ENCODE results near the gene PIEZO2. TPM values are rescaled to one million over a fixed set of nuclear protein-coding genes. Genes with fewer than 3 reads are reported as not detected.
"Not testable (repeated sequence)": the region's sequence is repeated elsewhere in the genome, so short reads cannot be mapped to it uniquely, and the experiment has no call there.

PIEZO2 gene
- total and polyA plus RNA-seq, 9 donors: 19.3 to 55.4 (median 35.3) TPM

DNA sequence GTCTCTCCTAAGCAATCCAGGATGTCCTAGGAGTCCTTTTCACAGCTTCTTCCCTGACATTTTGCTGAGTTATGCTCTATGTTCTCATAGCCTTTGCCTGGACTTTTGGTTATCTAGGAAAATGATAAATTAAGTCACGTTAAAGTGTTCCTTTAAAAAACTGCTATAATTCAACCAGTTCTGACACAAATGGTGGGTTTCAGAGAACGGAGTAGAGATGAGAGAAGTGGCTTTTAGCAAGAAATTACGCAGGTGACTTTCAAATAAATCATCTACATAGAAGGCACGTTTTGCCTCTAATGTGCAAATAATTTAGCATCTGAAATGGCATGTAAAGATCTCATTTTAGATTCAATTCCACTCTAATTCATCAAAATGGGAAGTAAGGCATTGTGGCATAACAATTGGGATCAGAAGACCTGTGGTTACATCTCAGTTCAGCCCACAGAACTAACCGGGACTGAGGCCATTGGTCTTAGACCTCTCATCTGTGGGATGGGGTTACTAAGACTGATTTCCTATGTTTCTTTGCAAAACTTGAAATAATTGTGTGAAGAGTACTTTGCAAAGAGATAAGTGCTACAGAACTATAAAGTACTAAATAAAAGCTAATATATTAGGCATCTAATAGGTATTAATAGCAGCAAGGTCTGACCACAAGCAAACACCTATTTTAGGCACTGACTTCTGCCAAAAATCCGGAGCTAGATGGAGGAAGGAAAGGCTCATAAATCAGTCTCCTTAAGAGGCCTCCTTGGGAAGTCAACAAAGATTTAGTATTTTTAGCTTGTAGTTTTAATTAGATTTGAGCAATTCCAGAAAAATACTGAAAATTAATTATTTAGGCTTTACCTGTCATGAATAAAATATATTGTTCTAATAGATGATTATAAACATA lies 211.4 kb downstream of the PIEZO2 start:
- Histone ChIP-seq H3K36me3 (ENCODE audit: control insufficient read depth, insufficient read depth, low read length) (no peaks in the 10 kb centered on the region), H3K27ac (ENCODE audit: low read length) (no peak overlapping the region), H3K4me1 (ENCODE audit: control insufficient read depth, insufficient read depth, low read length) (peaks cover 6% of the 10 kb centered on the region), H3K9me3 (replicated peaks; ENCODE audit: control insufficient read depth, low read depth, low read length) (no peaks in the 10 kb centered on the region), H3K27me3 (ENCODE audit: control insufficient read depth, insufficient read depth, low read length) (no peaks in the 10 kb centered on the region), H3K4me3 (ENCODE audit: low read length) (no peak overlapping the region)
- WGBS (ENCODE audit: insufficient coverage): 83% methylated on average over 1 of the region's 6 CpGs
- DNase-seq: no peak

DNA sequence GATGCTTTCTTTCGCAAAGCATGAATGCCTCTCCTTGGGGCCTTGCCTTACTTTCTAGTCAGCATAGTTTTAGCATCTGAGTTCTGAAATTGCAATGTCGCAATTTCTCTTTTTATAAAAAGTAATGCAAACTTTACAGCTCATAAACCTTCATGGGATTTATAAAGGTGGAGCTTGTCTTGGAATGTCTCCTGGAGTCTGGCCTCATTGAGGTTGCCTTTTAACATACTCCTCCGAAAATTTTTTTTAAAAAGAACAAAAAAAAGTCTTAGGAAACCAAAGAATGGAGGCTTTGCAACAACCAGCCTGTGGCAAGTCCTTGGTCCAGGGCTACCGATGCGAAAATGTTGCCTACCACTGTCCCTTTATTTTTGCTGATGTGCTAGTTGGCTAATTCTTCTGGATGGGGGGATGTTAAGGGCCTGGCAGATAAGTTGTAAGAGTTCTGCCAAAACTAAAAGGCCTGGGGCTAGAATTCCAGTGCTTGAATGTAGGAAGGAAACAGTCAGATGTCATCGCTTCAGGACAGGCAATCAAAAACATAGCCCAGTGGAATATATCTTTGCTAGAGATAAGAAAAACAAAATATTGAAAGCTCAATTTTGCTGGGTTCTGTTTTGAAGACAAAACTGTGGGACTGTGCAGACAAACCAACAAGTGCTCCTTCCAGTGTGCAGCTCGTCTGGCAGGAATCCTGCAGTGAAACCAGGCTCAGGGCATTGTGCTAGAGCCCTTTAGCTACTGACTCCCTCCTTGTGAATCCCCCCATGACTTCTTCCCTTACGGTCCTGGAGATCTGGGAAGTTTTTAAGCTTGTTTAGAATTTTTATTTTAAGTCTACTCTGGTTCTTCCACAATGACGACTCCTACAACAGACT lies 213.0 kb downstream of the PIEZO2 start:
- Histone ChIP-seq H3K4me1 (ENCODE audit: control insufficient read depth, insufficient read depth, low read length) (peaks cover 6% of the 10 kb centered on the region), H3K4me3 (ENCODE audit: low read length) (no peak overlapping the region), H3K27ac (ENCODE audit: low read length) (peak overlapping the region; percentile 63), H3K9me3 (replicated peaks; ENCODE audit: control insufficient read depth, low read depth, low read length) (no peaks in the 10 kb centered on the region), H3K36me3 (ENCODE audit: control insufficient read depth, insufficient read depth, low read length) (no peaks in the 10 kb centered on the region), H3K27me3 (ENCODE audit: control insufficient read depth, insufficient read depth, low read length) (no peaks in the 10 kb centered on the region)
- DNase-seq: peak; percentile 86
- 25% methylated on average over 4 of the region's 9 CpGs for WGBS (ENCODE audit: insufficient coverage)

GRCh38 chr18:10935588-10935987 lies 213.8 kb downstream of the PIEZO2 start:
- H3K27me3 ChIP-seq (ENCODE audit: control insufficient read depth, insufficient read depth, low read length): no peaks in the 10 kb centered on the region
- no peaks in the 10 kb centered on the region for H3K9me3 ChIP-seq (replicated peaks; ENCODE audit: control insufficient read depth, low read depth, low read length)
- H3K4me1 ChIP-seq (ENCODE audit: control insufficient read depth, insufficient read depth, low read length): peaks cover 6% of the 10 kb centered on the region
- H3K4me3 ChIP-seq (ENCODE audit: low read length): no peak overlapping the region
- H3K27ac ChIP-seq (ENCODE audit: low read length): peak overlapping the region; percentile 63
- WGBS (ENCODE audit: insufficient coverage): 74% methylated on average over 4 of the region's 7 CpGs
- no peaks in the 10 kb centered on the region for H3K36me3 ChIP-seq (ENCODE audit: control insufficient read depth, insufficient read depth, low read length)
- no peak for DNase-seq

GRCh38 chr18:10933648-10934047 lies 215.7 kb downstream of the PIEZO2 start:
- not testable (repeated sequence) for H3K27me3 ChIP-seq (ENCODE audit: control insufficient read depth, insufficient read depth, low read length); H3K27ac ChIP-seq (ENCODE audit: low read length); DNase-seq; H3K9me3 ChIP-seq (replicated peaks; ENCODE audit: control insufficient read depth, low read depth, low read length); H3K36me3 ChIP-seq (ENCODE audit: control insufficient read depth, insufficient read depth, low read length); H3K4me3 ChIP-seq (ENCODE audit: low read length)
- WGBS (ENCODE audit: insufficient coverage): no CpG with 5 or more reads among the region's 3 CpGs
- H3K4me1 ChIP-seq (ENCODE audit: control insufficient read depth, insufficient read depth, low read length): peaks cover 16% of the 10 kb centered on the region

GRCh38 chr18:10930076-10930475 lies 219.3 kb downstream of the PIEZO2 start:
- Histone ChIP-seq H3K27ac (ENCODE audit: low read length) (peak overlapping the region; percentile 93), H3K4me1 (ENCODE audit: control insufficient read depth, insufficient read depth, low read length) (peaks cover 42% of the 10 kb centered on the region), H3K9me3 (replicated peaks; ENCODE audit: control insufficient read depth, low read depth, low read length) (no peaks in the 10 kb centered on the region), H3K4me3 (ENCODE audit: low read length) (no peak overlapping the region), H3K36me3 (ENCODE audit: control insufficient read depth, insufficient read depth, low read length) (no peaks in the 10 kb centered on the region), H3K27me3 (ENCODE audit: control insufficient read depth, insufficient read depth, low read length) (no peaks in the 10 kb centered on the region)
- no peak for DNase-seq
- WGBS (ENCODE audit: insufficient coverage): no CpG with 5 or more reads among the region's 2 CpGs

GRCh38 chr18:10928772-10929373 lies 220.5 kb downstream of the PIEZO2 start:
- peak; percentile 95 for DNase-seq
- no peaks in the 10 kb centered on the region for H3K27me3 ChIP-seq (ENCODE audit: control insufficient read depth, insufficient read depth, low read length)
- H3K4me3 ChIP-seq (ENCODE audit: low read length): no peak overlapping the region
- WGBS (ENCODE audit: insufficient coverage): 16% methylated on average over 3 of the region's 7 CpGs
- H3K36me3 ChIP-seq (ENCODE audit: control insufficient read depth, insufficient read depth, low read length): no peaks in the 10 kb centered on the region
- no peaks in the 10 kb centered on the region for H3K9me3 ChIP-seq (replicated peaks; ENCODE audit: control insufficient read depth, low read depth, low read length)
- H3K4me1 ChIP-seq (ENCODE audit: control insufficient read depth, insufficient read depth, low read length): peaks cover 42% of the 10 kb centered on the region
- peak overlapping the region; percentile 93 for H3K27ac ChIP-seq (ENCODE audit: low read length)

DNA sequence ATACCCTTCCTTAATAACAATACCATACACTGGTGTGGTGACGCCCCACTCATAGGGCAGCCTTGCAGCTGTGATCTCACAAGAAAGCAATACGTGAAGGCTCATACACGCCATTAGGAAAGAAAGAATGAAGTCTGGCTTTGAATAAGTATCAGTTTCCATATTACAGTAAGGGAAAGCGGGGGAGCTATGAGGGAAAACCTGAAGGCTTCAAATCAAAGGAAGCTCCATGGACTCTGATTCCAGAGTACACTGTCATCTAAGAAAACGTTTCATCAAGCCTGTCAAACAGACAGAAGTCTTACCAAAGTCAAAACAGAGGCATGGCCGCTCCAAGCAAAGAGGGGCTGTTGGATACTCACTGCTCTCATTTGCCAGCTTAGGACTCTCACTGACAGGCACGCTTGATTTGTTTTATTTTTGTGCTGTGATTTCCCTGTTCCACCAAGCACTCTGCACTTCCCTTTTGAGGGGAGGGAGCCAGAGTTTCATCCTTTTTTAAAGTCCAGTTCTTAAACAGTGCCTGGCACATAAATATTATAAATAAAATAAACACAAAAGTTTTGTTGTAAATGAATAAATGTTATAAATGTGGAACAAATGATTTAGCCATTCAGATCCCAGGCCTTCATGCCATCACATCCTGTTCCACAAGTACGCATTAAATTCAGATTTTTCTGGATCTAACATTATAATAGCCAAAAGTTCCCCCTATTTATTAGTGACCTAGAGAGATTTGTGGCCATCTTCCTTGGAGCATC lies 221.2 kb downstream of the PIEZO2 start:
- Histone ChIP-seq H3K4me3 (ENCODE audit: low read length) (no peak overlapping the region), H3K4me1 (ENCODE audit: control insufficient read depth, insufficient read depth, low read length) (peaks cover 47% of the 10 kb centered on the region), H3K36me3 (ENCODE audit: control insufficient read depth, insufficient read depth, low read length) (no peaks in the 10 kb centered on the region), H3K9me3 (replicated peaks; ENCODE audit: control insufficient read depth, low read depth, low read length) (no peaks in the 10 kb centered on the region), H3K27me3 (ENCODE audit: control insufficient read depth, insufficient read depth, low read length) (no peaks in the 10 kb centered on the region), H3K27ac (ENCODE audit: low read length) (peak overlapping the region; percentile 93)
- 0% methylated on average over 1 of the region's 8 CpGs for WGBS (ENCODE audit: insufficient coverage)
- peak; percentile 74 for DNase-seq

- no peaks in the 10 kb centered on the region for H3K36me3 ChIP-seq (ENCODE audit: control insufficient read depth, insufficient read depth, low read length)
- peak; percentile 91 for DNase-seq
- peaks cover 48% of the 10 kb centered on the region for H3K4me1 ChIP-seq (ENCODE audit: control insufficient read depth, insufficient read depth, low read length)
- H3K4me3 ChIP-seq (ENCODE audit: low read length): no peak overlapping the region
- no CpG with 5 or more reads among the region's 12 CpGs for WGBS (ENCODE audit: insufficient coverage)
- no peaks in the 10 kb centered on the region for H3K27me3 ChIP-seq (ENCODE audit: control insufficient read depth, insufficient read depth, low read length)
- H3K27ac ChIP-seq (ENCODE audit: low read length): peak overlapping the region; percentile 93
- H3K9me3 ChIP-seq (replicated peaks; ENCODE audit: control insufficient read depth, low read depth, low read length): no peaks in the 10 kb centered on the region
These were observed 221.9 kb downstream of the PIEZO2 start for GRCh38 chr18:10927286-10927992.

GRCh38 chr18:10926621-10927161 lies 222.7 kb downstream of the PIEZO2 start:
- Histone ChIP-seq H3K36me3 (ENCODE audit: control insufficient read depth, insufficient read depth, low read length) (no peaks in the 10 kb centered on the region), H3K27me3 (ENCODE audit: control insufficient read depth, insufficient read depth, low read length) (no peaks in the 10 kb centered on the region), H3K4me1 (ENCODE audit: control insufficient read depth, insufficient read depth, low read length) (peaks cover 48% of the 10 kb centered on the region), H3K9me3 (replicated peaks; ENCODE audit: control insufficient read depth, low read depth, low read length) (no peaks in the 10 kb centered on the region), H3K4me3 (ENCODE audit: low read length) (no peak overlapping the region), H3K27ac (ENCODE audit: low read length) (peak overlapping the region; percentile 93)
- peak; percentile 86 for DNase-seq
- 13% methylated on average over 7 of the region's 13 CpGs for WGBS (ENCODE audit: insufficient coverage)

Measured in muscle of leg (tissue), 11 donors.